HK-2 (cell line): ENCODE measurements around the gene FOXD4.
"Not testable (repeated sequence)": the region's sequence is repeated elsewhere in the genome, so short reads cannot be mapped to it uniquely, and the experiment has no call there.

Experiments used
- DNase-seq: peaks from one replicate; pipeline ENCODE4 v3.0.0-alpha.2; 2018; ENCODE audit not compliant: unreplicated experiment

Gene FOXD4

DNA sequence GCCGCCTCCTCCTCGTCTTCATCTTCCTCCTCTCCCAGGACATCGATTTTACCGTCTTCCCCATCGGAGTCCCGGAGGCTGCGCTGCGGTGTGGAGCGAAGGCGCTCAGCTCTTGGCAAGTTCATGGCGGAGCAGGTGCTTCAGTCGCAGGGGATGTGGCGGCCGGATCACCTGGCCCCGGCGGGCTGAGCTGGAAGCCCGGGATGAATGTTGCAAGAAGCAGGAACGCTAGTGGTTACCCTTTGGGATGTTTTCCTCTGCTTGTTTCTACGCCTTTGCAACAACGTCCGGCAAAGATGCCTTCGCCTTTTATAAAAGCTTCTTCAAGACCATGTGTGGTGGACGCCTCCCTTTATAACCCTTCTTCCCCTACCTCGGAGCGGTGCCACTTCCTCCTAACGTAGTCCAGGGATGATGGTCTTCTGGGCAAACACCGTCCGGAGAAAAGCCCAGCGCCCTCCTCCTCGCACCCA lies at the start of gene FOXD4:
Gene FOXD4 (minus strand): TSS at position 423 of the 473 bp plus-strand sequence. CDS start 298 bp downstream, at position 125.
- DNase-seq = not testable (repeated sequence)

DNA sequence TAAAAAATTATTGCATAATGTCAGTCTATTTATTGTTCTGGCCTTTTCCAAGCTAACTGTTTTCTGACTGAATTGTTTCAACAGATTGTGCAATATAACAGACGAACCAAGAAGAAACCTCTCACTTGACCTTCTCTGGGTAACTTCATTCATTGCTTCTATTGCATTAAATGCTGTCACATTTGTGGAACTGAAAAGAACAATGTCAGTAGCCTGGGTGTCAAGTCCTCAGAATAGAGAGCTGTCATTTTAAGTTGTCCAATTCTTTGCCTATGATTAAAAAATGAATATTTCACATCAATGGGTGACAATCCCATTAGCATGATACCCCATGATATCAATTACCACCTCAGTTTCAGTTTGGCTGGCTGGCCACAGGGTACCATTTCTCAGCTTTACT lies 41.7 kb upstream of the FOXD4 start:
- not testable (repeated sequence) for DNase-seq

DNA sequence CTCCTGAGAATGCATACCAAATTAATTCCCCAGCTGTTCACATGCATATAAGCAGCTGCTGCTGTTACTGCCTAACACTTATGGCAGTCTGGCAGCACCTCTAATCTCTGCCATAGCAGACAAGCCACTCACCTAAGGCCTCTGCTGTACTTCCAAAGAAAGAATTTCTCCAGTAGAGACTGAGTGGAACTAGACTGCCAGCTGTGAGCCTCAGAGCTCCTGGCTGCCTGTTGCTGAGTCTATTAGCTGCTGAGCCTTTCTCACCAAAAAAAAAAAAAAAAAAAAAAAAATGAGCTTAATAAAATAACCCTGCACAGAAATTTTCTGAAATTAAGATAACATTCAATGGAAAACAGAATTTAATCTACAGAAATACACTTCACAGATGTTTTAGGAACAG lies 33.0 kb upstream of the FOXD4 start:
- DNase-seq = not testable (repeated sequence)

DNA sequence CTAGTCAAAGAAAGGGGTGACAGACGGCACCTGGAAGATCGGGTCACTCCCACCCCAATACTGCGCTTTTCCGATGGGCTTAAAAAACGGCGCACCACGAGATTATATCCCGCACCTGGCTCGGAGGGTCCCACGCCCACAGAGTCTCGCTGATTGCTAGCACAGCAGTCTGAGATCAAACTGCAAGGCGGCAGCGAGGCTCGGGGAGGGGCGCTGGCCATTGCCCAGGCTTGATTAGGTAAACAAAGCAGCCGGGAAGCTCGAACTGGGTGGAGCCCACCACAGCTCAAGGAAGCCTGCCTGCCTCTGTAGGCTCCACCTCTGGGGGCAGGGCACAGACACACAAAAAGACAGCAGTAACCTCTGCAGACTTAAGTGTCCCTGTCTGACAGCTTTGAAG lies 21.7 kb upstream of the FOXD4 start:
- not testable (repeated sequence) for DNase-seq

DNA sequence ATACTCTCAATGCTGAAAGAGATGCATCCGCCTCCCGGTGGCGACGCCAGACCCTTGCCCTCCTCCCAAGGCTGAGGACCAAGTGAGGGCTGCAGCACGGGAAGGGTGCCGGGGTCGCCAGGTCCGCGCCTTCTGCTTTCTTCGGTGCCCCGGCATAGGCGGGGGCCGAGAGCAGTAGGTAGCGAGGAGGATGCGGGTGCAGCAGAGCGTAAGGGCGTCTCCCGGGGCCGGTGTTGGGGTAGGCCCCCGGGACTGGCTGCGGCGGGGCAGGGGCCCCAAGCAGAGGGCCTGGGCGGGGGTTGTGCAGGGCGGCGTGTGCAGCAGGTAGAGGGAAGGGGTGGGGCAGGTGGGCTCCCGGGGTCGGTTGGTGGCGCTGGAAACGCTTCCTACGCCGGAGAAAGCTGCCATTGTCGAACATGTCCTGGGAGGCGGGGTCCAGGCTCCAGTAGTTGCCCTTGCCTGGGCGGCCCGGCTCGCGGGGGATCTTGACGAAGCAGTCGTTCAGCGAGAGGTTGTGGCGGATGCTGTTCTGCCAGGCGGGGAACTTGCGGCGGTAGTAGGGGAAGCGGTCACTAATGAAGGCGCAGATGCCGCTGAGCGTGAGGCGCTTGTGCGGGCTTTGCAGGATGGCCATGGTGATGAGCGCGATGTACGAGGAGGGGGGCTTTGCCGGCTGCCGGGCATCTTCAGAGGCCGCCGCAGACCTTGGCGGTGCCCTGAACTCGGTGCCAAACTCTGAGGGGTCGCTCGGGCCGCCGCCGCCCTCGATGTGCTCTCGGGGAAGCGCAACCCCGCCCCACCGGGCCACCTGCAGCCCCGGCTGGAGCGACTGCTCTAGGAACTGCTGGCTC lies 848 bp downstream of the FOXD4 start:
- DNase-seq = not testable (repeated sequence)

DNA sequence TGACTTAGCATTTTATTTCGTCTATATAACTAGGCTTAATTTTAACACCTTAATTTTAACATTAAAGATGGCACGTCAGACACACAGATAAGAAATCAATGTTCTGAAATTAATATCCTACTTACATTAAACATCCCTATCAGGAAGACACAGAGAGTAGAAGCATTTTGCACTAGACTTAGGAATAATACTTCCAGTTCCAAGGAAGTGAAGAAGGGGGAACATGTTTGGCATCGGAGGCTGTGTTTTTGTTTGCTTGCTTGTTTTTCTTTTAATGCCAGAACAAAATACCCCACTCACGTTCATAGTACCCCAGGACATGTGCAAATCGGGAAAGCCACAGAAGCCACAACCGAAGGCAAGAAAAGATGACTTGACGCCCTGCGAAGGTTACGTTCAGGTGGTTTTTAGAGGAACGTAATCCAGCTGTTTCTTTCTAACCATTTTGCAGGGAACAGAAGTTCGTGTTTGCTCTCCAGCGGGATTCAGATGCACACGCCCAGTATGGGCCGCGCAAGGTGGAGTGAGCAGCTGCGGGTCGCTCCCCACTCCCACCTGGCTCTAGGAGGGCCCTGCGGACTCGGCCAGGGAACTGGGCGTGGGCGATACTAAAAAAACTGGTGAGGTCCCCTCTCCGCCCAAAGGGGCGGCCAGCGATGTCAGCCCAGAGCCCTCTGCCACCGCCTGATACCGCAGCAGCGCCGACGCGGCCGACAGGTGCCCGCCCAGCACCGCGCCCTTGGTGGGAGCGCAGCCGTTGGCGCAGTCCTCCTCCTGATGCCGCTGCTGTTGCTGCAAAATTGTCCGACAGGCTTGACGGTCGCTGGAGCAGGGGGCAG lies 1.8 kb downstream of the FOXD4 start:
- not testable (repeated sequence) for DNase-seq

DNA sequence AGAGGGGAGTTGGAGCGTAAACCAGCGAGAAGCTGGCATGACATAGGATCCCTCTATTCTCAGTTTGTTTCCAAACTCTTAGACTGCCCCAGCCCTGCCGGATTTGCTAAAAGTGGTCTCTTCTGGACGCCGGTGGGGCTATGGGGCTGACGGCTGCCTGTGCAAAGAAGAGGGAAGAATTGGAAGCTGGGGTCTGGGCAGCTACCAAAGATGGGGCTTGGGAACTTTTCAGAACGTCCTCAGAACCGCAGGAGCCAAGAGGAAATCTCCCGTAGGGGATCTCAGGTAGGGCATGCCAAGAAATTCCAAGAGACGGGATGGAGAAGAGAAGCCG lies 3.1 kb downstream of the FOXD4 start:
- not testable (repeated sequence) for DNase-seq

DNA sequence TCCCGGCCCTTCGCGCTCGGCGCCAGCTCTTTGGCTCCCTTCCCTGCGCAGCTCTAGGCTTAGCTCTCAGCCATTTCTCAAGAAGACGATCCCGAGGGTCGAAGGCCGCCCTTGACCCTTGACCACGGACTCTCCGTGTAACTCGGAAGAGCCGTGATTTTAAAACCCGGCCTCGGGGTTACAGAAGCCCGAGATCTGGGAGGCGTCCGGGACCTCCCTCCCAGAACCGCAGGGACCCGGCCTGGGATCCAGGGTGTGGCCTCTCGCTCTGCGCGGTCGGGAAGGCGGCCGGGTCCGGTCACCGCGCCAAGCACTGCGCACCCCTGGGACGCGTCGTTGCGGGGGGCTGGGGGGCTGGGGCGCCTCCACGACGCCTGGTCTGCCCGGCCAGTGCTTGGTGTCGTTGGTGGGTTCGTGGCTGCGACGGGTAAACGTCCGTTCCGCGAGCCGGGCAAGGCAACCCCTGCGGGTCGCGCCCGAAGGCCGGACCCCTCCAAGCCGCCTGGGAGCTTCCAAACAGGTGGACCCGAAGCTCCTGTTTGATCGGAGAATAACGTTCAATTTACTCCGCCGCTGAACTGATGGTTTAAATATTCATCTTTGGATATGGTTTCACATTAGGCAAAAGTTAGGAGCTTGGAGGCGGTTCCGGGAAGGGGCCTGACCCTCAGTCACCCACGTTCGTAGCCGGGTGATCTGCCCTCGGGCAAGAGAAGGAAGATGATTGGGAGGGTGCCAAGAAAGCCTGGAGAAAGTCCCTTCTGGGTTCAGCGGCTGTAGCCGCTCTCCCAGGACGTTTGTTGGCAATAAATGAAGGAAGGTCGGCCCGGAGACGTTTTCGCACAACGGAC lies 3.7 kb downstream of the FOXD4 start:
- DNase-seq = peak; percentile 1

DNA sequence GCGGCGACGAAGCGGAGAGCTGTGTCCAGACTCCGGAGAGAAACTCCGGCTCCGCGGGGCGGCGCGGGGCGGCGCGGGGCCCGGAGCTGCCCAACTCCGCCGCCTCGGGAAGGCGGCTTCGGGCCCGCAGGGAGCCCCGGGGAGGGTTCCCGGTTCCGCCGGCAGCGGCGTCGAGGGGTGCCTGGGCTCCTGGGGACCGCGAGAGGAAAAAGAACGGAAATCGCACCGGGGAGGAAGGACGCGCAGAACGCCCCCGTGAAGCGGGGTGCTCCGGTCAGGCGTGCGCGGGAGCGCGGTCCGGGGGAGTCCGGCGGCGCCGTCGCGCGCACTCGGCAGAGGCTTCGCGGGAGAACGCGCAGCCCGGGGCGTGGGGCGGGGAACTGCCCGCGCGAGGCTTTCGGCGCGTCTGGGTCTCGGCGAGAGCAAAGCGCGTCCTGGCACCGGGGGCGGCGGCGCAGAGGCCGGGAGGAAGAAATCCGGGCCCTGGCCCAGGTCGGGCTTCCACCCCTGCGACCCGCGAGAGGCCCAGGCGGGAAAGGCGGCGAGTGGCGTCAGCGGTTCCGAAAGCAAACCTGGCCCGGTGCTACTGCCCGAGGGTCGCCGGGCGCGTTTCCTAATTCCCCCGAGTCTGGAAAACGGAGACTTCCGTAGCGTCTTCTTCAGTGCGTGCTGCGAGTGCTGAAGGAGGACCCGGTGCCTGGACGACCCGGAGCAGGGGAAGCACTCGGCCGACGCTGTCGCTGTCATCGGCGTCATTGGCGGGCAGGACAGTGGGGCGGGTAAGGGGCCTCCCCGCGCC lies 4.5 kb downstream of the FOXD4 start:
- peak; percentile 9 for DNase-seq

DNA sequence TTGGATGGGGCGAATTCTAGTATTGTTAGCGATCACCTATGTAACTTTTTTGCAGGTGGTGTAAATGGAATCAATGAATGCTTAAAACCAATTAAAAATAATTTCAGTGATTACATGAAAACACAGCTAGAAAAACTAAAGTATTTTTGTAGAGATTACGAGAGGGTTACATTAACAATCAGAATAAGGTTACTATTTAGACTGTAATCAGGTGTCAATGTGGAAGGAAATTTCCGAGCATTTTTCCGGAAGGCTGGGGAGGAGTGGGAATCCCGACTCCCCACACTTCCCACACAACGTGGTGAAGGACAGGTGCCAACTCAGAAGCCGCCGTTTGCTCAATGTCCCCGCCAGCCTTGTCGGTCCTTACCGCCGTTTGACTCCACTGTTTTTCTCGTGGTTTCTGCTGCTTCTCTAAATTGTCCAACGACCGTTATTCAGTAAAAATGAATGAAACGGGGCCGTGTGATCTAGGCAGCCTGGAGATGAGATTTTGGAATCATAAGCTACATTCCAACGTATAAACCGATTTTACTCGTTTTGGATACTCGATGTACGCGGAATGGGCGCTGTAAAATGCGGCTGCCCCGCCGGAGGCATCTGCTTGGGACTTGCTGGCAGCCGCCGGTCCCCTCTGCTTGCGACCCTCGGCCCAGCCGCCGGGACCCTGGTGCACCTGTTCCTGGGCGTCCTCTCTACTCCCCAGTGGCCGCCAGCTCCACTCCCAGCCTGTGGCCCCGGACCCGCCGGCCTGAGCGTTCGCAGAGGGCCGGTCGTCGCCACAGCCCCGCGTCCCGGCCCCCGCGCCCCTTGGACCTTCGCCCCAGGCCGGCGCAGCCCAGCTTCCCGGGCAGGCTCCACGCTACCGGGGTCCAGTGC lies 5.4 kb downstream of the FOXD4 start:
- not testable (repeated sequence) for DNase-seq

DNA sequence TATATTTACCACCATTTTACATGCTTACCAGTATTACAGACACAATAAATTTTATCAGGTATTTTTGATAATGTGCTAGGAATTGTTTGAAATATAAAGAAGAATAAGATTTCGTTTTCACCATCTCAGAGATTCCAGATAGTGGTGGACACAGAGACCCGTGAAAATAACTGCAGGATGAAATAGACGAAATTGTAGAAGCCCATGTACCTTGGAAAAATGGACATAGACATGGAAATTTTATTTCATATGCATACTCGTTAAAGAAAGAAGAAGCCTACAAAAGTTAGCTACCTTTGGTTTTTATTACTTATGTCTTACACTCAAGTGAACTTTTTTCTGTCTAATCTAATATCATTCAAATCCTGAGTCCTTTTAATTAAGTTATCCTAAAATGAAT lies 7.5 kb downstream of the FOXD4 start:
- DNase-seq = not testable (repeated sequence)

DNA sequence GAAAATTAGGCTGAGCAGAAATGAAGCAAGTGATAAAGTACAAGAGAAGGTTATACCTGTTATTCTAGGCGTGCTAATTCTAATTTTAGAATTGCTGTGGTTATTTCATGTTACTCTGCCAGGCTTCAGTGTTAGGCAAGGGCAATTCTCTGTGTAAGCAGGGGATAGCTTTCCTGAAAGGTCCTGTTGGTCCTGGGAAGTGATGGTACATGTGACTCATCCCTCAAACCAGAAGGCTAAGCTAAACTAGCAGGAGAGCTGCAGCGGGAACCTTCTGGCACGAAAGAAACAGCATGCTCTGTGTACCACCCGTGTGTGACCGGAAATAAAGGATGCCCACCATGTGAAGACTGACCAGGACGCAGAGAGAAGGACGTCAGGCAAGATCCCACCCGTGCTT lies 8.7 kb downstream of the FOXD4 start:
- DNase-seq = not testable (repeated sequence)

DNA sequence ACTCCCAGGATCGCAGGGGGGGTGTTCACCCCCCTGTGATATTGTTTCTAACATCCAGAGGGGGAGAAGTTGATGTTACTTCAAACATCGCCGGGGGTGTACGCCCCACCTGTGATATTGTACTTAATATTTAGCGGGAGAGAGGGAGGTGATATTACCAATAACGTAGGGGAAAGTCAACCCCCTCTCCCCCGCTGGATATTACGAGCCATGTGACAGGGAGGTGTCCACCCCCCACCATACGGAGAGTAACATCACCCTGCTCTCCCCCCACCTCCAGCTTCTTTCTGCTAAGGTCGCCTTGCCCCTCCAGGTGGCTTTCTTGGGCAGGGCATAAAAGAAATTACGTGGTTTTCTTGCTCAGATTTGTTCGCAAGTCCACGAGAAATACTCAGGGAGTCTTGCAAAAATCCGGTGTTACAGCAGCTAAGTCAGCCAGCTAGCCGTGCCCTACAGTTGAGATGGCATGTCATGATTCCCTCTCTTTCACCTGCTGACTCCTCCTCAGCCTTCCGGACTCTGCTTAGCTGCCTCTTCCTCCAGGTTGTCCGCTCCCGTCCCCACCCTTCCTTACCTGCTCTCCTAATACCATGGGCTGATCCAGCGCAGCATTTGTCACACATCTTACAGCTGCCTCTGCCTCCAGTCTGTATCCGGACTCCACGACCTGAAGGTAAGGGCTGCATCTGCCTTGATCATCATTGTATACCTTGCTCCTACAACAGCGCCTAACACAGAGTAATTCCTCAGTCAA lies 9.3 kb downstream of the FOXD4 start:
- DNase-seq = not testable (repeated sequence)

DNA sequence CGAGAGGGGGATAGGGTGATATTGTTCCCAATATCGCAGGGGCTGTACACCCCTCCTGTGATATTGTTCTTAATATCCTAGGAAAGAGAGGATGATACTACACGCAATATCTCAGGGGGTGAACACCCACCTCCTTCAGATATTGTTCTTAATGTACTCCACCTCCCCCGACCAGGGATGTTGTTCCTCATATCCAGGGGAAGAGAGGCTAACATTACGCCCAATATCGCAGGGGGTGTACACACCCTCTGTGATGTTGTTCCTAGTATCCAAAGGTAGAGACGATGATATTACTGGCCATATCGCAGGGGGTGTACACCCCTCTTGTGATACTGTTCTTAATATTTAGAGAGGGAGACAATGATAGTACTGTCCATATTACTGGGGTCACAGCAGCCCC lies 12.2 kb downstream of the FOXD4 start:
- DNase-seq = not testable (repeated sequence)

DNA sequence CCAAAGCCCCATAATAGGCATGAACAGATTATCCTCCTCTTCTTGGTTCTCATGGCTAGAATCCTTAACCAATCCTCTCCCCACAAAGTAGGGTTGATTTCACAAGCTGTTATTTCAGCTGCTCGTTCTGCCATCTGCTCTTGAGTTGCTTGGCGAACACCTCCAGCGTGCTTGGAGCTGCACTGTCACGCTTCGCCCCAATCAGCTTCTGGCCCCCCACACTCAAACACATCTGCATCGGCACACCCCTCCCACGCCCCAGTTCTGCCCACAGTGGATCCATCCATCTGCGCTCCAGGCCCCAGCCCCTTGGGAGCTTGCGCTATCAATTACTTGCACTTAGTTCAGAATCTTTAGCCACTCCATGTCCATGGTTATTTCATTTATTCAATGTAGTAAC lies 17.8 kb downstream of the FOXD4 start:
- DNase-seq = not testable (repeated sequence)

DNA sequence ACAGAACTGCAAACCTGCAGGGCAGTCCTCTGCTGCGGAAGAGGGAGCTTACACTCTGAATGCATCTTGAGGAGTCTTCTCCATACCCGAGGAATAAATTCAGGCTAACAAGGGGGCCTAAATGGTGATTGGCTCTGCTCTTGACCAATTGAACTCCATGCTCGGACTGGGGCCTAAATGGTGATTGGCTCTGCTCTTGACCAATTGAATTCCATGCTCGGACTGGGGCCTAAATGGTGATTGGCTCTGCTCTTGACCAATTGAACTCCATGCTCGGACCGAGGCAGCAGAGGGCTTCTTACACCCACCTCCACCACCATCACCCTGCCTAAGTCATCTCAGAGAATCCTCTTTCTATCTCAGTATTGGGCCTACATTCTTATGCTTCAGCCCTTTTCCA lies 18.4 kb downstream of the FOXD4 start:
- not testable (repeated sequence) for DNase-seq

DNA sequence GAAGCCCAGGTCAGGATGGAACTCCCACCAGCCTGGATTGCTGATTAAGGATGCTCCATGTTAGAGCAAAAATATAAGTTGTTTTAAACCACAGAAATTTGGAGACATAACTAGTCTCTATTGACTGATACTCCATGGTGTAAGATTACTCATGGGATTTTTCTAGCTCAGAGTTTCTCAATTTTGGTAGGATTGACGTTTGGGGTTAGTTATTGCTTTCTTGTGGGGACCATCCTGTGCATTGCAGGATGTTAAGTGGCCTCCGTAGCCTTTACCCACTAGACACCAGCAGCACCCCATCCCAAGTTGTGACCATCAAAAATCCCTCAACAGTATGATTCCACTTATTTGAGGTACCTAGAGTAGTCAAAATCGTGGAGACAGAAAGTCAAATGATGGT lies 19.4 kb downstream of the FOXD4 start:
- not testable (repeated sequence) for DNase-seq

DNA sequence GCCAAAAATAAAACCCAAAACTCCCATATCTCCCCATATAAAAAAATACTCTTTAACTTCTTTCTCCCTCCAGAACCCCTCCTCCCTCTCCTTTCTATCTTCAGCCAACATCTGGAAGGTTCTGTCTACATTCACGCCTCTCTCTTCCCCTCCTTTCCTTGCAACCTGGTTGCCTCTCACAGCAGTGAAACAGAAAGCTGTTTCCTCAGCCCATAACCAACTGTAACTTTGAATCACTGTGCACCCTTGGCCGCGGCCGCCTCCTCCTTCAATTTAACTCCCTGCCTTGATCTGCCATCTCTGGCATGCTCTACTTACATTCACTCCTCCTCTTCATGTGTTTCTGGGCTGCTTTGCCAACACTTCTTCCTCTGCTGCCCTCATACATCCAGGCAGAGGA lies 23.2 kb downstream of the FOXD4 start:
- not testable (repeated sequence) for DNase-seq

DNA sequence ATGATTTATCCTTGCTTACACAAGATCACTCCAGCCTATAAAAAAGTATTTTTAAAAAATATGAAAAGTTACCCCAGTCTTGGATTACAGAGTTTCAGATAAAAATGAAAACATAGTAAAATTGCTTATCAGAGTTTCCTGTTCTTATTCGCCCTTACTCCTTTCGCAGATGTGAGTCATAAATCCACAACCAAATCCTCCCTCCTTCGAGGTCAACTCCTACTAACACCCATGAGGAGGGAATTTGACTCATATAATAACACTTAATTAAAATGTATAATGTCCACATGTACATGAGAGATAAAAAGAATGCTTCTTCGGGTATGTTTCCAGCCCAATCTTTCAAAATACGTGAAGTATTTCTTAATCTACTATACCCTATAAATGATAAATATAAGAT lies 23.9 kb downstream of the FOXD4 start:
- not testable (repeated sequence) for DNase-seq
